HL-60/S4 (cell line): Measurements from ENCODE around the gene GBE1.

ENCODE experiments used
- in situ Hi-C: fragments of 300-500 bp; cut with MboI; formaldehyde crosslinking; loops from 2 replicates; pipeline ENCODE4 v1.14.3; 2022; ENCODE audit warnings: low sequenced_read_pairs

The GBE1 gene

GRCh38 chr3:81707996-81708395, 53.4 kb downstream of the GBE1 start:
- in situ Hi-C loops = no loop called here

DNA sequence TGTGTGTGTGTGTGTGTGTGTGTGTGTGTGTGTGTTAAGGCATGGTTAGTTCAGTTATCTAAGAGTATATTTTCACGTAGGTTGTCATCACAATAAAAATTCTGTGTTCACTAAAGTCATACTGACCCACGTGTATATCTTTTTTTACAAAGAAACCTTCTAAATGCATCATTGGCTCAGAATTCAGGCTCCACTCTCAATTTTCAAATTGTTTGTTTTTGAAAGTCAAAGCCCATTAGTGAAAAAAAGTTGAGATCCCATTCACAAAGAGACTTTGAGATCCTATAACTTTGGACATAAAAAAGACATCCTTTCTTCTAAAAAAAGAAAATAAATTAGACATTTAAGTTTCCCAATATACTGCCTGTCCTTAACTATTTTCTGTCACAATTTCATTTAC, 59.3 kb downstream of the GBE1 start:
- in situ Hi-C loops = no loop called here

GRCh38 chr3:81699536-81700320, 61.7 kb downstream of the GBE1 start:
- in situ Hi-C loops = no loop called here

DNA sequence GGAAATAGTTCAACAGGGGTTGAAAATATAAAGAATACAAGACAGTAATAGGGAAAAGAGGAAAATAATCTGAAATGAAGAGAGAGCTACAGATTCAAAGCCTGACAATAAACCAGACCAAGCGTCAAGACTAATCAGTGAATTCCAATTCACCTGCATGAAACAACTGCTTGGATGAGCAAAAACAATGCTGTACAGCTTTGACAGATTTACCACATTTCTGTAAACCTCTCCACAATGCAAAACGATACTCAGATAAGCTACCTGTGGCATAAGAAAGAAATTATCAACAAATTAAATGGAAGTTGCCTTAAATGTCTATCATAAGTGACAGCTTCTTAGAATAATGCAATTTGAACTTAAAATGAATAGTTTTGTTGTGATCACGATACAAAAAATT, 65.4 kb downstream of the GBE1 start:
- in situ Hi-C loops = no loop called here

DNA sequence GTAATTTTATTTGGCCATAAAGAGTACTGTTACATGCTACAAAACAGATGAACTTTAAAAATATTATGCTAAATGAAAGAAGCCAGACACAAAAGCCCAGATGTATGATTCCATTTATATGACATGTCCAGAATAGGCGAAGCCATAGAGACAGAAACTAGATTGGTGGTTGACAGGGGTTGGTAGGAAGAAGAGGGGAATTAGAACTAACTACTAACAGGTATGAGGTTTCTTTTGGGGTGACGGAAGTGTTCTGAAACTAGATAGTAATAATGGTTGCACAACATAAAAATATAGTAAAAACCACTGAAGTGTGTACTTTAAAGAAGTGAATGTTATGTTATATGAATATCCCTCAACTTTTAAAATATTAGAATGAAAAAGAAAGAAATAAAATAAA, 66.1 kb downstream of the GBE1 start:
- in situ Hi-C loops = no loop called here

- in situ Hi-C loops = no loop called here
These were observed 66.8 kb downstream of the GBE1 start for GRCh38 chr3:81694662-81695061.

GRCh38 chr3:81692766-81693165, 68.7 kb downstream of the GBE1 start:
- in situ Hi-C loops = no loop called here

- in situ Hi-C loops = no loop called here
These were observed 71.8 kb downstream of the GBE1 start for GRCh38 chr3:81689617-81690016.

DNA sequence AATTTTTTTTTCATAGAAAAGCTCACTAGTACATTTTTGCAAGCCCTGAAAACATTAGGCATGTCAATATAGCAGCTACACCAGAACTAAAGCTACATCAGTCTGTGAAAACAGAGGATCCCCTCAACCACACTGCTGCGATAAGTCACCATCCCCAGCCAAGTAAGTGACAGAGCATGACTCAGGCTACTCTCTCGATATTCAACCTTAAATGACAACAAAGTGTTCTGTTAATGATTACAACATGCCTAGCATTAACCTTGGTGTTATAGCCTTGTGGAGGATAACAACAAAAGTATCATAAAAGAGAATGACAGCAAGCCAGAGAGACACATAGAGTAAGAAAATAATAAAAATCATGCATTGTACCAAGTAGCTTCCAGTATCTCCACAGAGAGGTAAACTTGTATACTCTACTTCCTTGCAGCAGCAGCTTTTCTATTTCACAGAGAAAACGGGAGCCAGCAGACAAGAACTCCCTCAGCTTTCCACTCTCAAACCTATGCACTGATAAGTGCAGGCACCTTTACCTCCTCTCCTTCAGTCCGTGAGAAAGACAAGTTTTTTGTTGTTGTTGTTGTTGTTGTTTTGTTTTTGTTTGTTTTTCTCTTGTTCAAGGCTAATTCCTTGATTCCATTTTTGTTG, 76.6 kb downstream of the GBE1 start:
- in situ Hi-C loops = no loop called here

DNA sequence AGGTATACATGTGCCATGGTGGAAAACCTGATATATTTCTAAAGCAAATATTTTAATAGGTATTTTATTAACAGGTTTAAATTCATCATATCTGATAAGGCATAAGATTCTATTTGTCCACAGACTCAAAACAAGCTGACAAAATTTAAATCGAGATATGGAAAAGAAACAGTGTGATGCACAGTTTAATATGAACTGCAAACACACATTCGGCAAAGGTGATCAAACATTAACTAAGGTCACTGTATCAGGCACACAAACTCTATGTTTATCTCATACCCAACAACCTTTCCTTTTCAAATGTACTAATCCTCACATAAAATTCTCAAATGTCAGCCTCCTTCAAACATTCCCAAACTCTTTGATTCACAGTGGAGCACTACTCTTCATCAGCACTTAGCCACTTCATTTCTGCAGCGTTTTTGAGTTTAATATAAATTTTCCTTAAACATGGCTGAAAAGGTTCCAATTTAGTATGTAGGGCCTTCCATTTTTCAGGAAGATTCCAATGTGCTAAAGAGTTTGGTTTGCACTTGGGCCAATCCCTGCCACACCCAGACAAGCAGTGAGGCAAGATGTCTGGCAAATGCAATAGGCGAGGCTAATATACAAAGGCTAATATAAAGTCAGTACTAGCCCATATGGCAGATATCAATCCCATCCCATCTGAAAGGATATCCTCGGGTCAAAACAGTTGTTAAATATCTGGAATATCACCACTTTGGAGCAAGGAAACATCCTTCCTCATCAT, 84.6 kb downstream of the GBE1 start:
- in situ Hi-C loops = no loop called here

DNA sequence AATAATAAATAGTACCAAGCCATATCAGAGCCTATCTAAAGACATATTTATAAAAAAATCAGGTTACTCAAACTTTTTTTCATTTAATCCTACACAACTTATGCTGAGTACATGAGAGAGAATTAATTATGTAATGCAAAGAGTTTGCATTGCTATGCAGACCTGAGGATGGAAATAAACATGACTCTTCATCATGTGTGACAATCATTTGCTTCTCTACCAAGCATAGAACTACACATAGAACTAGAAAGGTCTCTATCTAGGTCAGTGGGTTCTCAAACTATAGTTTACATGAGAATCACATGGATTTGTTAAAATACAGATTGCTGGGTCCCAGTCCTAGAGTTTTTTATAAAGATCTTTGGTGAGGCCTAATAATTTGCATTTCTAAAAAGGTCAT, 86.8 kb downstream of the GBE1 start:
- in situ Hi-C loops = no loop called here

- in situ Hi-C loops = no loop called here
These were observed 93.2 kb downstream of the GBE1 start for GRCh38 chr3:81668283-81668682.

DNA sequence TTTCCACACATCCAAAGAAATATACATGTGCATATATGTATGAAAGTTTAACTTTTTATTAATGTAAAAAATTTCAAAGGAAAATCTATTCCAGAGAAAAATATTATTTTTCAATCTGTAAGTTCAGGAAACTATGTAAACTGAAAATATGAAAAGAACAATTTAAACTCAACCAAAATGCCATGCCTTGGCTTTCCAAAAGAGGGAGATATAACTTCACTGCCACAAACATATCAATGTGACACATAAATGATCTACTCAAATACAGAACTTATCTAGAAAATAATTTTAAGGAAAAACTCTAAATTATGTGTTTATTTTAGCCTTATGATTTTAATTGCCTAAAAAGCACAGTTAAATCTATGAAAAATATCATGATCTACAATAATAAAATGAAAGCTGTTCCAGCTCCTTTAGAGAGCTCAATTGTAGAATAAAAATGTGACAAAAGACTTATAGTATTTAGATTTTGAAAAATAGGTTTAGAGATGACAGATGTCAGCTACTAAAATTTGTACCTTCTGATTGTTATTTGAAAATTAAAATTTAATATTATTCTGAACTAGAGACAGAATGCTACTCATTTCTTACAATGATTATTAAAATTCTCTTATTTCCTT, 94.8 kb downstream of the GBE1 start:
- in situ Hi-C loops = no loop called here

GRCh38 chr3:81663114-81663513, 98.3 kb downstream of the GBE1 start:
- in situ Hi-C loops = no loop called here

DNA sequence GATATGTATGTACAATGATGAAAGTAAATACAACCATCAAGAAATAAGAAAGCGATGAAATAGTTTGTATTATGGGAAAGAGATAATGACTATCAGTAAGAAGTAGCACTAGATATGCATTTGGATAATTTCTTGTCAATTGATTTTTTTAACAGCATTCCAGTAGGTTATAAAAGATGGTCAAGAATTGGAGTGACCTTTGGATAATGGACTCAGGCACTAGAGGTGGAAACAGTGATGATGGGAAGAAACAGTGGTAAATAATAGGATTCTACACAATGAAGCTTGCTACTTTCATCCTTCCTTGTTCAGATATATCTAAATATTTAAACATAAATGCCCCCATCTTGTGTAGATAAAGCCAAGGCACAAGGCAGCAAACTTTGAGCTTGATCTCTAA, 101.4 kb downstream of the GBE1 start:
- in situ Hi-C loops = no loop called here

DNA sequence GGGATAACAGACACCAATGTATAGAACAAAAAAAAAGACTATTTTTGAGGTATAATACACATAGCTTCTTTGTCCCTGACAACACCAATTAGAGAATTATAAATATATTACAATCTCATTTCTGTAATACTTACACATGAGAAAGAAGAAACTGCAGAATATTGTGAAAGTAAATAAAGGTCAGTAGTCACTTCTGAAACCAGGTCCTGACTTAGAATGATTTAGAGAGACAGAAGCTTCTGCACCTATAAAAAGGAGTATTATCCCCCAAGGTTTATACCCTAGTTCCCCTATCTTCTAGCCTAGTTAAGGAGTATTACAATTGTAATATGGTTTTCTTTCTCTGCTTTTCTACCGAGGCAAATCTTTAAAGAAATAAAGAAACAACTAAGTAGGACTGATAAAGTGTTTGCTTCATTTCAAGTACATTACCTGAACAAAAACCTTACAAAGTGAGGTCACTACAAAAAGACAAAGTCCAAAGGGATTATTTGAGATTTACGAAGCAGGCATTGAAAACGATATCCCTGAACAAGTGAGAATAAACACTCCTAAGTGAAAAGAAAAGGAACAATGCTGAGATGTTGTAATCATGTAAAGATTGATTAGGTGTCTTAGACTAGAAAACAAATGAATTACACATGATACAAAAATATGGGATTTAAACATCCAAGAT, 103.0 kb downstream of the GBE1 start:
- in situ Hi-C loops = no loop called here

GRCh38 chr3:81651139-81651538, 110.3 kb downstream of the GBE1 start:
- in situ Hi-C loops = no loop called here

- in situ Hi-C loops = no loop called here
These were observed 111.3 kb downstream of the GBE1 start for GRCh38 chr3:81650187-81650586.

DNA sequence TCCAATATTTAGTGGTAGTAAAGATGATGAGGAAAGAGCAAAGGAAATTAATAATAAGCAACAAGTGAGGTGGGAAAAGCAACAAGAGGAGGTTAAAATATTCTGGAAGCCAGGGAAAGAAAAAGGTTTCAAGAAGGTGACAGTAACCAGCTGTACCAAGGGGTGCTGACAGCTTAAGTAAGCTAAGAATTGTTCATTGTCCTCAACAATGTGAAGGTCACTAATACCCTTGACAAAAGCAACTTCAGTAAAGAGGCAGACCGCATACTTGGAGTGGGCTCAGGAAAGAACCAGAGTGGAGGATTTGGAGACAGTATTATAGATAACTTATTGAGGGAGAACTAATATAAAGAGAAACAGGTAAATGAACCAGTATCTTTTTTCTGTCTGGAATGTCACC, 116.2 kb downstream of the GBE1 start:
- in situ Hi-C loops = no loop called here

GRCh38 chr3:81643721-81644120, 117.7 kb downstream of the GBE1 start:
- in situ Hi-C loops = no loop called here

DNA sequence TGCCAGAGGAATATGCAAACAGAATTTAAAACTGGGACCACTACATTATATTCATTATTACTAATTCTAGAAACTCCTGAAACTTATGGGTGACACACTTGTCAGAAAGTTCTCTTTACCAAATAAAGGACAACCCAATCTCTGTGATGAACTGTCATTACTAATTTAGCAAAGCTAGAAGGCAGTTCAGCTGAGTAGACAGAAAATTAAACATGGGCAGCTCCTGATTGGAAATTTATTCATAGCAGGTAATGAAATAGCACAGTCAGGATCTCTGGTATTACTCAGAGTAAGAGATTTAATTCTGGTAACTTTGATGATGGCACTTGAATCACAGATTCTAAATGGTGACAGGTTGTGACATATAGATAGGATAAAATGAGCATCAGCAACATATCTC, 123.0 kb downstream of the GBE1 start:
- in situ Hi-C loops = no loop called here
